DND-41 (cell line): ENCODE data around the gene MARK2.

Source experiments
- EZH2 ChIP-seq: IDR thresholded peaks from 3 replicates; pipeline ENCODE4 v1.6.1; 2012; ENCODE audit warnings: borderline replicate concordance, low read depth, mild to moderate bottlenecking, moderate library complexity, low read length, inconsistent platforms; ENCODE audit not compliant: severe bottlenecking
- TF ChIP-seq, protein P1 (sequence below): IDR thresholded peaks from 2 replicates; pipeline ENCODE4 v1.5.1; 2012; ENCODE audit warnings: borderline replicate concordance, low read length, moderate library complexity, mild to moderate bottlenecking; ENCODE audit not compliant: poor library complexity, severe bottlenecking; ENCODE audit errors: extremely low read depth

DNA sequence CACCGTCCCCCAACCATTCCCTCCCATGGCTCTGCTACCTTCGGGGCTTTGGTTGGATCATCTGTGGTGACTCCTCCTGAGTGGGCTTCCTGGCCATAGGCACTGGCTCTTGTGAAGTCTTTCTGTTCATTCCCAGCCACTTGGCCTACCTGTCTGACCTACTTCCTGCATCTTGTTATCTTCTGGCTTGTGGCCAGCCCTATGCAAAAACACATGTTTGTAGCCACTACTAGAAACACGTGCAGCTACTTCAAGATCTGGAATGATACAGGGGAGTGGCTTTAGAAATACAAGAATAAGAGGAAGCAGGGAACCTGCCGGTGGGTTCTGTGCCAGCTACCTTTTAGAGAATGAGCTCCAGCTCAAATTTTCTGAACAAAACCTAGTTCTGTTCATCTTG lies 57.2 kb downstream of the MARK2 start:
- TF ChIP-seq, protein P1, sequence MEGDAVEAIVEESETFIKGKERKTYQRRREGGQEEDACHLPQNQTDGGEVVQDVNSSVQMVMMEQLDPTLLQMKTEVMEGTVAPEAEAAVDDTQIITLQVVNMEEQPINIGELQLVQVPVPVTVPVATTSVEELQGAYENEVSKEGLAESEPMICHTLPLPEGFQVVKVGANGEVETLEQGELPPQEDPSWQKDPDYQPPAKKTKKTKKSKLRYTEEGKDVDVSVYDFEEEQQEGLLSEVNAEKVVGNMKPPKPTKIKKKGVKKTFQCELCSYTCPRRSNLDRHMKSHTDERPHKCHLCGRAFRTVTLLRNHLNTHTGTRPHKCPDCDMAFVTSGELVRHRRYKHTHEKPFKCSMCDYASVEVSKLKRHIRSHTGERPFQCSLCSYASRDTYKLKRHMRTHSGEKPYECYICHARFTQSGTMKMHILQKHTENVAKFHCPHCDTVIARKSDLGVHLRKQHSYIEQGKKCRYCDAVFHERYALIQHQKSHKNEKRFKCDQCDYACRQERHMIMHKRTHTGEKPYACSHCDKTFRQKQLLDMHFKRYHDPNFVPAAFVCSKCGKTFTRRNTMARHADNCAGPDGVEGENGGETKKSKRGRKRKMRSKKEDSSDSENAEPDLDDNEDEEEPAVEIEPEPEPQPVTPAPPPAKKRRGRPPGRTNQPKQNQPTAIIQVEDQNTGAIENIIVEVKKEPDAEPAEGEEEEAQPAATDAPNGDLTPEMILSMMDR: no peak
- TF ChIP-seq EZH2: no peak
